ENCODE results near the gene MRM3. TPM values are rescaled to one million over a fixed set of nuclear protein-coding genes. Genes with fewer than 3 reads are reported as not detected.

The MRM3 gene
- total and polyA plus RNA-seq, 2 donors (not counting 1 experiment from before 2014, with no cell fraction given), result 11.6 to 20.9 TPM

DNA sequence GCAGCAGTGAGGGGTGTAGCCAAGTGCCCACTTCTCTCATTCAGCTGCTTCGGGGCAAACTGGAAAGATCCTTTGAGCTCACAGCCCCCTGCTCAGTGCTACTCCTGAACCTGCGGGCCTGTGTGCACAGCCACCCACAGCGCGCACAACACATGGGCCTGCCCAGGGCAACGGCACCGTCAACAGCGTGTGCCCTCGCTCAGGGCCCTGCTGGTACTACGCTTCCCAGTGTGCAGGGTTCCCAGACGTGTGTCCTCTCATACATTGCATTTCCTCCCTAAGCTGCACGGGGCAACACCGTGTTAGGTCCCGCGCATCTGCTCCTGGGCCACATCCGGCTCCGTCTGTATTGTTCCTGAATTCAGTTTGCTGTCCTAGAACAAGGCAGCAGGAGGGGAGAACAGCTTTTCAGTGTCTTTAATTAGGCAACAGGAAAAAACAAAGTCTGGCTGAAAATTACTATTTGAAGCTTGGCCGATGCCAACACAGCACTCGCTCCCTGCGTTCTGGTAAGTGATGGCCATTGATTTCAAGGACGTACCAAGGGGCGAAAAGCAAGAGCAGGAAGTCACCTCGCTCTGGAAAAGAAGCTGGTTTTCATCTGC is 15.2 kb downstream of the MRM3 start:
- H2AFZ ChIP-seq (ENCODE audit: insufficient read depth, low read depth, low read length, poor library complexity, severe bottlenecking), result no peak overlapping the region
- H3K79me2 ChIP-seq (ENCODE audit: control insufficient read depth, insufficient read depth, low read length), result no peaks in the 10 kb centered on the region
- no peaks in the 10 kb centered on the region for H3K9me3 Mint-ChIP-seq (ENCODE audit: insufficient read depth)
- peaks cover 3 to 5% of the 10 kb centered on the region in 2 experiments for H3K36me3 ChIP-seq (replicated peaks in 1 of 2; ENCODE audit: control extremely low read depth in 1 of 2, control insufficient read depth in 1 of 2, extremely low read depth in 1 of 2, insufficient read depth in 2 of 2, low read length in 1 of 2)
- CTCF ChIA-PET, result interaction anchor here (0.9 to 1.3 kb wide), 3 partner anchors 183 to 259 kb away, joined by 3 to 7 read pairs (median 4); partner anchors contain the start of gene TIMM22
- no peaks in the 10 kb centered on the region for H3K9me3 ChIP-seq (ENCODE audit: control extremely low read depth in 1 of 3, control insufficient read depth in 2 of 3, insufficient read depth in 1 of 3, low read length in 2 of 3)
- H3K4me1 Mint-ChIP-seq, result peaks cover 5% of the 10 kb centered on the region
- ATAC-seq (ENCODE audit: low read depth), result no peak
- H3K4me2 ChIP-seq (replicated peaks; ENCODE audit: low read depth, low read length, poor library complexity, severe bottlenecking), result no peak overlapping the region
- H3K27me3 Mint-ChIP-seq, result no peaks in the 10 kb centered on the region
- H3K27ac Mint-ChIP-seq, result no peak overlapping the region
- 92% methylated on average over 22 of the region's 22 CpGs for WGBS (ENCODE audit: insufficient coverage)
- intact Hi-C loops (cut with micrococcal nuclease), result no loop called here
- peaks cover 0 to 8% of the 10 kb centered on the region in 2 donors for H3K4me1 ChIP-seq (ENCODE audit: control insufficient read depth in 2 of 2, insufficient read depth in 2 of 2, low read length in 2 of 2)
- no peak overlapping the region for H3K9ac ChIP-seq (ENCODE audit: low read length)
- POLR2A ChIA-PET, result no interaction called here
- no peaks in the 10 kb centered on the region for H4K20me1 ChIP-seq (ENCODE audit: control insufficient read depth, insufficient read depth, low read length, poor library complexity, severe bottlenecking)
- no peak overlapping the region for H3K27ac ChIP-seq (ENCODE audit: low read length in 2 of 2)
- H3K4me3 Mint-ChIP-seq, result no peak overlapping the region
- H3K4me3 ChIP-seq (ENCODE audit: control extremely low read depth in 1 of 5, extremely low read depth in 1 of 5, insufficient read depth in 1 of 5, low read depth in 2 of 5, low read length in 4 of 5), result no peak overlapping the region
- TF ChIP-seq, protein P1, sequence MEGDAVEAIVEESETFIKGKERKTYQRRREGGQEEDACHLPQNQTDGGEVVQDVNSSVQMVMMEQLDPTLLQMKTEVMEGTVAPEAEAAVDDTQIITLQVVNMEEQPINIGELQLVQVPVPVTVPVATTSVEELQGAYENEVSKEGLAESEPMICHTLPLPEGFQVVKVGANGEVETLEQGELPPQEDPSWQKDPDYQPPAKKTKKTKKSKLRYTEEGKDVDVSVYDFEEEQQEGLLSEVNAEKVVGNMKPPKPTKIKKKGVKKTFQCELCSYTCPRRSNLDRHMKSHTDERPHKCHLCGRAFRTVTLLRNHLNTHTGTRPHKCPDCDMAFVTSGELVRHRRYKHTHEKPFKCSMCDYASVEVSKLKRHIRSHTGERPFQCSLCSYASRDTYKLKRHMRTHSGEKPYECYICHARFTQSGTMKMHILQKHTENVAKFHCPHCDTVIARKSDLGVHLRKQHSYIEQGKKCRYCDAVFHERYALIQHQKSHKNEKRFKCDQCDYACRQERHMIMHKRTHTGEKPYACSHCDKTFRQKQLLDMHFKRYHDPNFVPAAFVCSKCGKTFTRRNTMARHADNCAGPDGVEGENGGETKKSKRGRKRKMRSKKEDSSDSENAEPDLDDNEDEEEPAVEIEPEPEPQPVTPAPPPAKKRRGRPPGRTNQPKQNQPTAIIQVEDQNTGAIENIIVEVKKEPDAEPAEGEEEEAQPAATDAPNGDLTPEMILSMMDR (IDR thresholded peaks at IDR 0.05), result no peak
- TF ChIP-seq EZH2 (IDR thresholded peaks at IDR 0.05; ENCODE audit: borderline replicate concordance, insufficient read depth, low read depth, low read length, poor library complexity, severe bottlenecking), result no peak
- no peak for DNase-seq
- H3K27me3 ChIP-seq (replicated peaks in 1 of 4; ENCODE audit: control extremely low read depth in 1 of 4, control insufficient read depth in 3 of 4, insufficient read depth in 4 of 4, low read length in 3 of 4), result no peaks in the 10 kb centered on the region

DNA sequence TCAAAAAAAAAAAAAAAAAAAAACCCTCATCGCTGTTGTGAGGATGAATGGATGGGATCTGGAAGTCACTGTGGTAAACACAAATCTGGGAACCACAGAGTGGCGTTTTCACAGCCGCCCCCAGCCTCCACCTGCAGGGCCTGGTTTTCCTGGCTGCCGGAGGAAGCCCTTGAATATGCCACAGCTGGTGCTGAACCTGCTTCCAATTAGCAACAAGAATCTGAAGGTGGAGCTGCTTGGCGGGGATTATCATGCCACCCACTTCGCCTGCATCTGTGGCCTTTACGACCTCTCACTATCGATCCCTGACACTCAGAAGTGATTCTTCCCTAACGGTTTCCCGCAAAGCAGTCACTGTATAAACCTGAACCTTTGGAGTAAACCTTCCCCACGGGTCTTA is 16.1 kb downstream of the MRM3 start:
- peaks cover 0 to 8% of the 10 kb centered on the region in 2 donors for H3K4me1 ChIP-seq (ENCODE audit: control insufficient read depth in 2 of 2, insufficient read depth in 2 of 2, low read length in 2 of 2)
- no peaks in the 10 kb centered on the region for H3K9me3 ChIP-seq (ENCODE audit: control extremely low read depth in 1 of 3, control insufficient read depth in 2 of 3, insufficient read depth in 1 of 3, low read length in 2 of 3)
- ChIA-PET CTCF (no interaction called here), POLR2A (no interaction called here)
- Mint-ChIP-seq H3K27ac (no peak overlapping the region), H3K4me3 (no peak overlapping the region), H3K4me1 (peaks cover 5% of the 10 kb centered on the region), H3K27me3 (no peaks in the 10 kb centered on the region), H3K9me3 (ENCODE audit: insufficient read depth) (no peaks in the 10 kb centered on the region)
- intact Hi-C loops (cut with micrococcal nuclease), result no loop called here
- no peaks in the 10 kb centered on the region for H4K20me1 ChIP-seq (ENCODE audit: control insufficient read depth, insufficient read depth, low read length, poor library complexity, severe bottlenecking)
- no peak for DNase-seq
- no peaks in the 10 kb centered on the region for H3K36me3 ChIP-seq (replicated peaks in 1 of 2; ENCODE audit: control extremely low read depth in 1 of 2, control insufficient read depth in 1 of 2, extremely low read depth in 1 of 2, insufficient read depth in 2 of 2, low read length in 1 of 2)
- no peak overlapping the region for H3K4me3 ChIP-seq (ENCODE audit: control extremely low read depth in 1 of 5, extremely low read depth in 1 of 5, insufficient read depth in 1 of 5, low read depth in 2 of 5, low read length in 4 of 5)
- no peak overlapping the region for H3K9ac ChIP-seq (ENCODE audit: low read length)
- H3K27me3 ChIP-seq (replicated peaks in 1 of 4; ENCODE audit: control extremely low read depth in 1 of 4, control insufficient read depth in 3 of 4, insufficient read depth in 4 of 4, low read length in 3 of 4), result no peaks in the 10 kb centered on the region
- no peak overlapping the region for H3K4me2 ChIP-seq (replicated peaks; ENCODE audit: low read depth, low read length, poor library complexity, severe bottlenecking)
- TF ChIP-seq, protein P1 (IDR thresholded peaks at IDR 0.05), result no peak
- no peak for TF ChIP-seq EZH2 (IDR thresholded peaks at IDR 0.05; ENCODE audit: borderline replicate concordance, insufficient read depth, low read depth, low read length, poor library complexity, severe bottlenecking)
- WGBS (ENCODE audit: insufficient coverage), result 72% methylated on average over 9 of the region's 11 CpGs
- no peak overlapping the region for H2AFZ ChIP-seq (ENCODE audit: insufficient read depth, low read depth, low read length, poor library complexity, severe bottlenecking)
- H3K79me2 ChIP-seq (ENCODE audit: control insufficient read depth, insufficient read depth, low read length), result no peaks in the 10 kb centered on the region
- no peak for ATAC-seq (ENCODE audit: low read depth)
- H3K27ac ChIP-seq (ENCODE audit: low read length in 2 of 2), result no peak overlapping the region

Measured in B cell (primary cell).